Measurements from ENCODE around the gene TTC31.

The TTC31 gene

GRCh38 chr2:74503506-74504475 is 20.9 kb downstream of the TTC31 start:
- no peak overlapping the region for H3K27ac ChIP-seq (ENCODE audit: low read length)
- no peaks in the 10 kb centered on the region for H4K20me1 ChIP-seq (ENCODE audit: insufficient read depth, low read length)
- peak overlapping the region; percentile 96 for H2AFZ ChIP-seq (ENCODE audit: low read length)
- no peaks in the 10 kb centered on the region for H3K36me3 ChIP-seq (replicated peaks; ENCODE audit: insufficient read depth, low read length)
- H3K9me2 ChIP-seq (replicated peaks; ENCODE audit: insufficient read depth, low read length): no peaks in the 10 kb centered on the region
- H3F3A ChIP-seq (ENCODE audit: insufficient read depth, low read length): 0 out of 2 replicates have a peak, but pooled peaks cover 14% of the 10 kb centered on the region
- TF ChIP-seq CTCF (IDR thresholded peaks at IDR 0.05; ENCODE audit: low read length): no peak
- TF ChIP-seq EZH2 (optimal IDR thresholded peaks at IDR 0.05; ENCODE audit: low read depth, low read length): no peak
- DNase-seq: no peak
- H3K4me1 ChIP-seq (ENCODE audit: low read length): peaks cover 14% of the 10 kb centered on the region
- H3K27me3 ChIP-seq (replicated peaks; ENCODE audit: insufficient read depth, low read length): peaks cover 14% of the 10 kb centered on the region
- peaks cover 13% of the 10 kb centered on the region for H3K79me2 ChIP-seq (ENCODE audit: low read length)
- H3K4me2 ChIP-seq (ENCODE audit: low read depth, low read length): peak overlapping the region; percentile 90
- H3K4me3 ChIP-seq (ENCODE audit: low read length): peak overlapping the region; percentile 64
- H3K9ac ChIP-seq (ENCODE audit: low read length): peak overlapping the region; percentile 44; the same call in 1 of the 2 replicates
- no peaks in the 10 kb centered on the region for H3K9me3 ChIP-seq (replicated peaks; ENCODE audit: insufficient read depth, low read length)

GRCh38 chr2:74504591-74504990 is 21.7 kb downstream of the TTC31 start:
- 0 out of 2 replicates have a peak, but pooled peaks cover 14% of the 10 kb centered on the region for H3F3A ChIP-seq (ENCODE audit: insufficient read depth, low read length)
- H3K9me2 ChIP-seq (replicated peaks; ENCODE audit: insufficient read depth, low read length): no peaks in the 10 kb centered on the region
- H3K9ac ChIP-seq (ENCODE audit: low read length): no peak overlapping the region
- H3K36me3 ChIP-seq (replicated peaks; ENCODE audit: insufficient read depth, low read length): no peaks in the 10 kb centered on the region
- peaks cover 10% of the 10 kb centered on the region for H3K27me3 ChIP-seq (replicated peaks; ENCODE audit: insufficient read depth, low read length)
- H4K20me1 ChIP-seq (ENCODE audit: insufficient read depth, low read length): no peaks in the 10 kb centered on the region
- DNase-seq: no peak
- H3K9me3 ChIP-seq (replicated peaks; ENCODE audit: insufficient read depth, low read length): no peaks in the 10 kb centered on the region
- no peak for TF ChIP-seq EZH2phosphoT487 (IDR thresholded peaks at IDR 0.05; ENCODE audit: low read length)
- TF ChIP-seq CTCF (IDR thresholded peaks at IDR 0.05; ENCODE audit: low read length): no peak
- TF ChIP-seq EZH2 (optimal IDR thresholded peaks at IDR 0.05; ENCODE audit: low read depth, low read length): no peak
- H2AFZ ChIP-seq (ENCODE audit: low read length): no peak overlapping the region
- H3K4me1 ChIP-seq (ENCODE audit: low read length): peaks cover 14% of the 10 kb centered on the region
- no peak overlapping the region for H3K4me3 ChIP-seq (ENCODE audit: low read length)
- no peak overlapping the region for H3K4me2 ChIP-seq (ENCODE audit: low read depth, low read length)
- no peak overlapping the region for H3K27ac ChIP-seq (ENCODE audit: low read length)
- peaks cover 13% of the 10 kb centered on the region for H3K79me2 ChIP-seq (ENCODE audit: low read length)

GRCh38 chr2:74505448-74506246 is 22.8 kb downstream of the TTC31 start:
- H3K36me3 ChIP-seq (replicated peaks; ENCODE audit: insufficient read depth, low read length): no peaks in the 10 kb centered on the region
- TF ChIP-seq EZH2phosphoT487 (IDR thresholded peaks at IDR 0.05; ENCODE audit: low read length): no peak
- TF ChIP-seq EZH2 (optimal IDR thresholded peaks at IDR 0.05; ENCODE audit: low read depth, low read length): no peak
- no peak for TF ChIP-seq CTCF (IDR thresholded peaks at IDR 0.05; ENCODE audit: low read length)
- DNase-seq: no peak
- H3K4me3 ChIP-seq (ENCODE audit: low read length): no peak overlapping the region
- peaks cover 14% of the 10 kb centered on the region for H3K4me1 ChIP-seq (ENCODE audit: low read length)
- 0 out of 2 replicates have a peak, but pooled peaks cover 14% of the 10 kb centered on the region for H3F3A ChIP-seq (ENCODE audit: insufficient read depth, low read length)
- H3K27ac ChIP-seq (ENCODE audit: low read length): no peak overlapping the region
- H3K27me3 ChIP-seq (replicated peaks; ENCODE audit: insufficient read depth, low read length): peaks cover 14% of the 10 kb centered on the region
- H3K79me2 ChIP-seq (ENCODE audit: low read length): peaks cover 13% of the 10 kb centered on the region
- no peaks in the 10 kb centered on the region for H3K9me3 ChIP-seq (replicated peaks; ENCODE audit: insufficient read depth, low read length)
- no peak overlapping the region for H2AFZ ChIP-seq (ENCODE audit: low read length)
- H3K4me2 ChIP-seq (ENCODE audit: low read depth, low read length): 0 out of 2 replicates have a peak overlapping the region, but pooled peaks have one; percentile 10
- H3K9me2 ChIP-seq (replicated peaks; ENCODE audit: insufficient read depth, low read length): no peaks in the 10 kb centered on the region
- H3K9ac ChIP-seq (ENCODE audit: low read length): no peak overlapping the region
- no peaks in the 10 kb centered on the region for H4K20me1 ChIP-seq (ENCODE audit: insufficient read depth, low read length)

All from MM.1S (cell line).